MCF 10A (cell line): ENCODE results near the gene CD44. TPM values are rescaled to one million over a fixed set of nuclear protein-coding genes. Genes with fewer than 3 reads are reported as not detected.

Experiments used
- BruUV-seq: library from RNA; stranded (reverse); fragments of 400-500 nt; replicated peaks from 2 replicates; lab custom pipeline; 2021; lab: Mats Ljungman, UMichigan
- CTCF ChIA-PET: fragments of 300-600 bp; sonication (Branson Sonifier 250); formaldehyde crosslinking; extraction: SDS; loops from one replicate; lab custom pipeline; 2021; ENCODE audit warnings: antibody characterized with exemption, inconsistent platforms; lab: Yijun Ruan, JAX
- POLR2A ChIA-PET: fragments of 300-600, 350-650 bp; sonication (Branson Sonifier 250); formaldehyde crosslinking; extraction: SDS; loops from one replicate; lab custom pipeline; 2020; ENCODE audit warnings: antibody characterized with exemption, inconsistent platforms; lab: Yijun Ruan, JAX
- DNase-seq: peaks from one replicate; pipeline ENCODE4 v3.0.0-alpha.2; 2018; ENCODE audit not compliant: unreplicated experiment
- H3K27ac Mint-ChIP-seq: one replicate; pipeline ENCODE4 v1.8.0; 2022; ENCODE audit warnings: mild to moderate bottlenecking, low read depth, mixed read lengths; ENCODE audit not compliant: unreplicated experiment
- H3K27me3 Mint-ChIP-seq: one replicate; pipeline ENCODE4 v1.8.0; 2022; ENCODE audit warnings: mixed read lengths; ENCODE audit not compliant: insufficient read depth, unreplicated experiment
- H3K36me3 Mint-ChIP-seq: one replicate; pipeline ENCODE4 v1.8.0; 2022; ENCODE audit warnings: mild to moderate bottlenecking, moderate library complexity, mixed read lengths; ENCODE audit not compliant: insufficient read depth, unreplicated experiment
- H3K4me1 Mint-ChIP-seq: one replicate; pipeline ENCODE4 v1.8.0; 2022; ENCODE audit warnings: mixed read lengths; ENCODE audit not compliant: insufficient read depth, unreplicated experiment
- H3K4me3 Mint-ChIP-seq: one replicate; pipeline ENCODE4 v1.8.0; 2022; ENCODE audit warnings: mild to moderate bottlenecking, moderate library complexity, mixed read lengths; ENCODE audit not compliant: unreplicated experiment
- H3K9me3 Mint-ChIP-seq: one replicate; pipeline ENCODE4 v1.8.0; 2022; ENCODE audit warnings: mixed read lengths; ENCODE audit not compliant: unreplicated experiment
- intact Hi-C: fragments of 100-400 bp; cut with micrococcal nuclease; formaldehyde crosslinking; loops from 2 replicates; pipeline ENCODE4 v1.14.1; 2022
- total RNA-seq: library from RNA; stranded (reverse); gene quantifications from 2 replicates; pipeline ENCODE4 v1.2.3, GENCODE V29; 2022
- TF ChIP-seq, protein P1 (sequence below): fragments of 200-600 bp; IDR thresholded peaks from one replicate; pipeline ENCODE4 v1.8.0; 2022; ENCODE audit warnings: antibody characterized with exemption, mild to moderate bottlenecking; ENCODE audit not compliant: unreplicated experiment

CD44 gene
- total RNA-seq, 1 experiment from 2014 or later: 446 TPM

DNA sequence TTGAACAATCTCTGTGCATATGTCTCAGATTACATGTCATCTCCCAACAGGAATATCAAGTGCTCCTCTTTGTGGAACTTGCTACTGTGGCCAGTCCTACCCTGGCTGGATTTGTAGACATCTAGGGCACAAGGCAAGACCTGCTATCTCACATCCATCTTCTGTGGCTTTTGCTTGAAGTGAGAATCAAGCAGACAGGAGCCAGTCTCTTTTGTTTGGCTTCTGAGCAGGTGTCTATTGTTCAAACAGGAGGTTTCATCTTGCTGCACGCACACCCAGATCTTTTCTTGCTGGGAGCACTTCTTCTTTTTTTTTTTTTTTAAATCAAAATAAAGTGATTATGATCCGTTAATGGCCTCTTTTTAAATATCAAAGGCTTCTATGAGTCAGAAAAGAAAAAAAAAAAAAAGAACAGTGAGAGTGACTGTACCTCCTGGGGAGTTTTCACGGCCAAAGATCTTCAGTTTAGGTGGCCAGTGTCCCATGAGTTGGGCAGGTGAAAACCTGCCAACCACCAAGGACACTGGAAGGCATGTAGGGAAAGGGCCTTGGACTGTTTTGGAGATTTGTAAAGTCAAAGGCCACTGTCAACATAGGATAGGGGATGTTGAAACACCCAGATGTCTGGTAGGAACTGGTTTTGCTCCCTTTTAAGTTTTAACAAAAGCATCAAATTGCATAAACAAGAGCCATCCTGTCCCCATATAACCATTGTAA lies 78.1 kb downstream of the CD44 start:
- Mint-ChIP-seq H3K36me3 (peaks cover 77% of the 10 kb centered on the region), H3K27ac (no peak overlapping the region), H3K9me3 (no peaks in the 10 kb centered on the region), H3K4me3 (no peak overlapping the region), H3K4me1 (peaks cover 27% of the 10 kb centered on the region), H3K27me3 (no peaks in the 10 kb centered on the region)
- POLR2A ChIA-PET: interaction anchor here (0.7 to 0.9 kb wide), 2 partner anchors 26 to 200 kb away, joined by 3 read pairs; no protein-coding TSS in a partner anchor
- CTCF ChIA-PET: interaction anchor here (0.6 to 1.2 kb wide), 2 partner anchors 13 to 328 kb away, joined by 3 read pairs; no protein-coding TSS in a partner anchor
- TF ChIP-seq, protein P1, sequence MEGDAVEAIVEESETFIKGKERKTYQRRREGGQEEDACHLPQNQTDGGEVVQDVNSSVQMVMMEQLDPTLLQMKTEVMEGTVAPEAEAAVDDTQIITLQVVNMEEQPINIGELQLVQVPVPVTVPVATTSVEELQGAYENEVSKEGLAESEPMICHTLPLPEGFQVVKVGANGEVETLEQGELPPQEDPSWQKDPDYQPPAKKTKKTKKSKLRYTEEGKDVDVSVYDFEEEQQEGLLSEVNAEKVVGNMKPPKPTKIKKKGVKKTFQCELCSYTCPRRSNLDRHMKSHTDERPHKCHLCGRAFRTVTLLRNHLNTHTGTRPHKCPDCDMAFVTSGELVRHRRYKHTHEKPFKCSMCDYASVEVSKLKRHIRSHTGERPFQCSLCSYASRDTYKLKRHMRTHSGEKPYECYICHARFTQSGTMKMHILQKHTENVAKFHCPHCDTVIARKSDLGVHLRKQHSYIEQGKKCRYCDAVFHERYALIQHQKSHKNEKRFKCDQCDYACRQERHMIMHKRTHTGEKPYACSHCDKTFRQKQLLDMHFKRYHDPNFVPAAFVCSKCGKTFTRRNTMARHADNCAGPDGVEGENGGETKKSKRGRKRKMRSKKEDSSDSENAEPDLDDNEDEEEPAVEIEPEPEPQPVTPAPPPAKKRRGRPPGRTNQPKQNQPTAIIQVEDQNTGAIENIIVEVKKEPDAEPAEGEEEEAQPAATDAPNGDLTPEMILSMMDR: no peak
- DNase-seq: peak; percentile 13
- intact Hi-C loops: no loop called here
- BruUV-seq: no TSS peak

DNA sequence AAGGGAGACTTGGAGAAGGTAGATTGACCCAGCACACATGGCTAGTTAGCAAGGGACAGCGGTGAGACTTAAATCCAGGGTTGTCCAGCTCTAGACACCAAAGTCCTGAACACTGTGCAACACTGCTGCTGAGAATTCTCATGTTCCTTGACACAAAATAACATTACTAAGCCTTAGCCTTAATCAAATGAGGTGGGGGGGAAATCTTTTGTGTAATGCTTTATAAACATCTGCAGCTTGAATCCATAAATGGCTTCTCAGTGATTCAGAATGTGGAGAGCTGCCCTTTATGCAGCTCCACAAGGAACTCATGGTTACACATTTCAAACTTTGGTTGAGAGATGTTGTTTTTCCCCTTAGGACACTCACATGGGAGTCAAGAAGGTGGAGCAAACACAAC lies 80.0 kb downstream of the CD44 start:
- intact Hi-C loops: no loop called here
- Mint-ChIP-seq H3K4me3 (no peak overlapping the region), H3K27me3 (no peaks in the 10 kb centered on the region), H3K27ac (no peak overlapping the region), H3K36me3 (peaks cover 78% of the 10 kb centered on the region), H3K4me1 (peaks cover 13% of the 10 kb centered on the region), H3K9me3 (no peaks in the 10 kb centered on the region)
- ChIA-PET POLR2A (interaction anchor here (1.2 to 1.4 kb wide), 2 partner anchors 12 to 15 kb away, joined by 3 read pairs; no protein-coding TSS in a partner anchor), CTCF (interaction anchor here (0.6 to 1.4 kb wide), 4 partner anchors 18 to 1260 kb away, joined by 3 to 5 read pairs (median 4); no protein-coding TSS in a partner anchor)
- TF ChIP-seq, protein P1: no peak
- DNase-seq: no peak
- BruUV-seq: no TSS peak

DNA sequence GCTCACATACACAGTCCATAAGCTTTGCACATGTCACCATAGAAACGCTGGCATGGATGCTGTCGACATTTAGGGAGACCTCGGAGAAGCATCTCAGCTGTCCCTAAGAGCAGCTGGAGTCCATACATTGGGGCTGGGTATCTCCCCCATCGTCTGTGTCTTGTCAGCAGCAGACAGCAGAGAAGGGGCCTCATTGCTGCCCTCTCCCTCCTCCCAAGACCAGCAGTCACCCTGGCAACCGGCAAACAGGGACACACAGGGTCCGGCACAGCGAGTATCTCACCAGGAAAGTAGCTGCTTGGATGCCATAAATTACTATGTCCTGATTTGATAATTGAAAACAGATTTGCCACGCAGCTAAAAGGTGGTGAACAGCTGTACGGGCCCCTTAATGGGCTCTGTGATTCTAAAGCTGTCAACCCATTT lies 84.4 kb downstream of the CD44 start:
- POLR2A ChIA-PET: interaction anchor here (0.8 to 1.8 kb wide), 3 partner anchors 9 to 163 kb away, joined by 3 to 4 read pairs (median 4); no protein-coding TSS in a partner anchor
- CTCF ChIA-PET: interaction anchor here (0.6 to 1.2 kb wide), 4 partner anchors 13 to 334 kb away, joined by 3 to 4 read pairs (median 4); no protein-coding TSS in a partner anchor
- BruUV-seq: no TSS peak
- H3K4me3 Mint-ChIP-seq: no peak overlapping the region
- TF ChIP-seq, protein P1: no peak
- peaks cover 87% of the 10 kb centered on the region for H3K36me3 Mint-ChIP-seq
- no peaks in the 10 kb centered on the region for H3K9me3 Mint-ChIP-seq
- intact Hi-C loops: no loop called here
- no peak for DNase-seq
- H3K27ac Mint-ChIP-seq: no peak overlapping the region
- H3K4me1 Mint-ChIP-seq: no peaks in the 10 kb centered on the region
- no peaks in the 10 kb centered on the region for H3K27me3 Mint-ChIP-seq

DNA sequence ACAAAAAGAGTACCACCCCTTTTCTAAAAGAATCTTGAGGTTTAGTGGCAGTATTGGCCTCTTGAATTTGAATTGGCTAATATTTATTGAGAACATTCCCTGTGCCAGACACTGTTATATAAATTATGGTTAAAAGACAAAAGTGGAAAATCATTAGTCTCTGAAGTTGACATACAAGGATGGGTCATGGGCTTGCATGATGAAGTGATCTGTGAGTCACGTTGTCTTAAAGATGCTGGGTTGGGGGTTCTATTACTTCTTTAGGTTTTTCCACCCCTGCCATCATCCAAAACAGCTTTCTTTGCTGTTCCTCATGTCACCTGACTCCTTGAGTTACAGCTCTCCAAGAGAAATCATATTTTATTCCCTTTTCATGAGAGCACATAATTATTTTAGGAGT lies 85.0 kb downstream of the CD44 start:
- TF ChIP-seq, protein P1: no peak
- H3K27ac Mint-ChIP-seq: no peak overlapping the region
- POLR2A ChIA-PET: interaction anchor here (1.8 kb wide), 1 partner anchor 10 kb away, joined by 4 read pairs; no protein-coding TSS in a partner anchor
- CTCF ChIA-PET: interaction anchor here (0.6 to 1.1 kb wide), 2 partner anchors 281 to 335 kb away, joined by 4 read pairs; no protein-coding TSS in a partner anchor
- intact Hi-C loops: no loop called here
- BruUV-seq: no TSS peak
- H3K9me3 Mint-ChIP-seq: no peaks in the 10 kb centered on the region
- H3K27me3 Mint-ChIP-seq: no peaks in the 10 kb centered on the region
- H3K4me3 Mint-ChIP-seq: no peak overlapping the region
- no peaks in the 10 kb centered on the region for H3K4me1 Mint-ChIP-seq
- H3K36me3 Mint-ChIP-seq: peaks cover 86% of the 10 kb centered on the region
- no peak for DNase-seq
